Pericardium fibroblast (primary cell): ENCODE data around the gene CACNA2D2. TPM values are rescaled to one million over a fixed set of nuclear protein-coding genes. Genes with fewer than 3 reads are reported as not detected.

Experiments used
- total RNA-seq: library from RNA; depleted of rRNA; stranded (reverse); fragments of >200 nt; gene quantifications from 2 replicates; pipeline ENCODE4 v1.2.3, GENCODE V29; 2015

Gene CACNA2D2
- 0.12 TPM in 1 of 2 replicates, not detected in the other for total RNA-seq

DNA sequence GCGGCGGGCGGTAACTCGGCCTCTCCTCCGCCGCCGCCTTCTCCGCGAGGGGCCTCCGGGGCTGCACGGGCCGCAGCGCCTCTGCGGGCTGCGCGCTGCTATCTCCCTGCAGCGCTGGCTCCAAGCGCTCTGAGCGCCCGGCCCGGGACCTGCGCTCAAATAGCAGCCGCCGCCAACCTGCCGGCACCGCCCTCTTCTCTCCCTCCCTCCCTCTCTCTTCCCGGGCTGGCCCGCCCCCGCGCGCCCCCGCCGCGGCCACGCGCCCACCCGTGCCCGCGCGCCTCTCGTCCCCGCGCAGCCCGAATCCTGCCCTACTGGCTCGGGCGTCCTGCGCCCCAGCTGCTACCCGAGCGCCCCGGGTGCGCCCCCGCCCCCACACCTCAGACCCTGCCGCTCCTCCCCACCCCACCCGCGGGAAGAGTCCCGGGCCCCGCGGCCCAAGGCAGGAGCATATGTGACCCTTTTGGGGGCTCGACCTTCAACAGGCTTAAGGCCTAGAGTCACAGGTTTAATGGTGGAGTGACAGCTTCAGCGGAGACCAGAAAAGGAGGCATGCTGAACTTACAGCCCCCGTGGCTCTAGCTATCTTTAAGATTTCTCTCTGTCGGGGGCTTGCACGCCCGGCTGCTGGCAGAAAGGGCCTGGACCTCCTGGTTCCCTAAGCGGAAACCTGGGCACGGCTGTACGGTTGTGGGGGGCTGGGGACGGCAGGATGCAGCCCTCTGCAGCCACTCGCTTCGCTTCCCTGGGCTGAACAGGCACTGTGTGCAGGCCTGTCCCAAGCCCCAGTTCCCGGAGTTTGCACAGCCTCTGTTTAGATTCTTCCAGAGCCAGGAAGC, at the start of gene CACNA2D2:
CACNA2D2 (minus strand) TSS at position 131 of the 839 bp plus-strand sequence. CDS start 211 bp downstream, outside the sequence.

DNA sequence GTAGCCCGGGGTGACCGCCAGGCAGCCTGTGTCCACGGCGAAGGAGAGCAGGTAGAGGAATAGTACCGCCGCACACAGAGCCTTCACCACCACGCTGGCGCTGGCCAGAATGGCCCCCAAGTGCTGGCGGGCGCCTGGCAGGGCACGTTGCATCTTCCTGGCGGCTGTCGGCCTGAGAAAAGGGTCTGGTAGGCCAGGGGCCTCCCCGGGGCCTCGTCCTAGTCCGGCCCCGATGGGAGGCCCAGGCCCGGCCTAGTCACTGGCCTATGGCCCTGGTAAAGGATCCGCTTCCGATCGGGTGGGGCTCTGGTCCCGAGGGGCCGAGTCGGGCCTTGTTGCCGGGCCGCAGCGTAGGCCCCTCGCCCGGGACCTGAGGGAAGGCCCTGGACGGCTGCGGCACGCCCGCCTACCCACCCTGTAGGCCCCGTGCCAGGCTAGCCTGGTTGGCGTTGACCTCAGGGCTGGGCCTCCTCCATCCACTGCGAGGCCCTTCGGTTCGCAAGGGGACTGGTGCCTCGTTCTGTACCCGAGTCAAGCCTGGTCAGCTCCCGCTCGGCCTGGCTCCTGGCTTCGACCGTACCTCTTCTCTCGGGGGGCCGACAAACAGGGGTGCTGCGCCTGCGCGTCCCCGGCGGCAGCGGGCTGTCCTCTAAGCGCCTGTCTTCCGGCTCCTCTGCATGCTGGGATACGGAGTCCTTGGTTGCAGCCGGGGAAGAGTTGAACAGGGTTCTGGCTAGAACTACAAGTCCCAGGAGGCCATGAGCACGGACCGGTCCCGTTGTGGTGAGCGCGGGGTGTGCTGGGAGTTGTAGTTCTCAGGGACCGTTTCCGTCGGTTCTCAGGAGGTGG, 144.3 kb downstream of the CACNA2D2 start, which contains the start of gene TMEM115:
TMEM115 (minus strand) TSS at position 611 of the 849 bp plus-strand sequence; CDS start at position 153, 458 bp downstream.

DNA sequence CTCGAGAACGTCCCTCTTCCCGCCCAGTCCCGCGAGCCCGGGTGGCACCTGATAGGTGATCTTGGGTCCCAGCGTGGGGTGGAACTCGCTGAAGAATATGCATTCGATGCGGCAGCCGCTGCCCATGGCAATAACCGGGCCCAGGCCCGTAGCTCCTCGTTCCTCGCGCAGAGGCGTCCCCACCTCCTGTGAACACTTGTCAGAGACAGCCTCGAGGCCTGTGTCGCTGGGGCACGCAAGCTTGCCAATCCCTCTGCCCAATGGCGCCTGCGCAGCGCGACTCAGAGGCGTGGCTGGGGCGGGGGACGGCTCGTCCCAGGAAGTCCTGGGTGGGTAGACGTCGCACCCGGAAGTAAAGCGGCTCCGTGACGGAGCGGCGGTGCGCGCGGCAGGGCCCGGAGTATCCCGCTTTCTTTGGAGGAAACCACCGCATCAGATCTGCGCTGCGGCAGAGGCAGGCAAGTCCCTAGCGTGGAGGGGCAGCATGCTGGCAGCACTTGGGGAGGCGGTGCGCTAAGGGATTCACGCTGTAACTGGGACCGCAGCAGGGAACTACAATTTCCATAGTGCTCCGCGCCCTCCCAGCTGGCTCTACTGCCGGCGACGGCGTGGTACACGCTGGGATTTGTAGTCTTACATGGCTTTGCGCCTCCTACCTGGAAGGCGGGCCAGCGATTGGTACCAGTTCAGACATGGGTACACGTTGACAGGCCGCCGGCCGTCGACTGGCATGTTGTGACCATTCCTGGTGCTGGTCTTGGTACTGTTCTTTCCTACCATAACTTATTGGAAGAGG, 152.7 kb downstream of the CACNA2D2 start, which contains the start of the genes CYB561D2 and NPRL2:
CYB561D2 (plus strand) TSS at position 336 of the 796 bp plus-strand sequence. CDS start 572 bp downstream, outside the sequence.
NPRL2 (minus strand) TSS at position 249 of the 796 bp plus-strand sequence; CDS start at position 126, 123 bp downstream.

DNA sequence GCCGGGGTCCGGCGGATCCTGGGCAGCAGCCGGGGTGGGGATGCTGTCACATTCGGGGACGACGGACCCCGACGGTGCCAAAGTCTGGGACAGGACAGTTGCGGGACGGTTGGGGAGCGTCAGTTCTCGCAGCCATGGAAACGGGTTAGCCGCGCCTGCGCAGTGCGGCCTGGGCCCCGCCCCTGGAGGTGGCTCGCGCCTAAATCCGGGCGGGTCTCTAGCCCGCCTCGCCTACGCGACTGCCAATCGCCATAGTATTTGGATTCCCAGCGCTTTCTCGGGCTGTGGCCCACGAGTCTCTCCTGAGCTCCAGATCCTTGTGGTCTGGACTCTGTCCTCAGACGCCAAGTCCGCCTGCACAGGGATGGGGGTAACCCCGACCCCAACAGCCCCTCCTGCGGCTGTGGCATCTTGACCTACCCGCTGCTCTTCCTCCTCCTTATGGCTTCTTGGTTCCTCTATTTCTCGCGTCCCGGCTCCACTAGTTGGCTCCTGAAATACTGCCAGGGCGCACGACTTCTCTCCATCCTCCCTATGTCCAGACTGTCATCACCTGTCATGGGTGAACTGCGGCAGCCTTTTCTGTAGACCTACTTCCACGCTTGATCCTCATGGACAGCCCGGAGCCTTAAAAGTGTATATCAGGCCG, 157.7 kb downstream of the CACNA2D2 start, which contains the start of gene ZMYND10:
ZMYND10 (minus strand) TSS at position 147 of the 649 bp plus-strand sequence. CDS start 153 bp downstream, outside the sequence.

DNA sequence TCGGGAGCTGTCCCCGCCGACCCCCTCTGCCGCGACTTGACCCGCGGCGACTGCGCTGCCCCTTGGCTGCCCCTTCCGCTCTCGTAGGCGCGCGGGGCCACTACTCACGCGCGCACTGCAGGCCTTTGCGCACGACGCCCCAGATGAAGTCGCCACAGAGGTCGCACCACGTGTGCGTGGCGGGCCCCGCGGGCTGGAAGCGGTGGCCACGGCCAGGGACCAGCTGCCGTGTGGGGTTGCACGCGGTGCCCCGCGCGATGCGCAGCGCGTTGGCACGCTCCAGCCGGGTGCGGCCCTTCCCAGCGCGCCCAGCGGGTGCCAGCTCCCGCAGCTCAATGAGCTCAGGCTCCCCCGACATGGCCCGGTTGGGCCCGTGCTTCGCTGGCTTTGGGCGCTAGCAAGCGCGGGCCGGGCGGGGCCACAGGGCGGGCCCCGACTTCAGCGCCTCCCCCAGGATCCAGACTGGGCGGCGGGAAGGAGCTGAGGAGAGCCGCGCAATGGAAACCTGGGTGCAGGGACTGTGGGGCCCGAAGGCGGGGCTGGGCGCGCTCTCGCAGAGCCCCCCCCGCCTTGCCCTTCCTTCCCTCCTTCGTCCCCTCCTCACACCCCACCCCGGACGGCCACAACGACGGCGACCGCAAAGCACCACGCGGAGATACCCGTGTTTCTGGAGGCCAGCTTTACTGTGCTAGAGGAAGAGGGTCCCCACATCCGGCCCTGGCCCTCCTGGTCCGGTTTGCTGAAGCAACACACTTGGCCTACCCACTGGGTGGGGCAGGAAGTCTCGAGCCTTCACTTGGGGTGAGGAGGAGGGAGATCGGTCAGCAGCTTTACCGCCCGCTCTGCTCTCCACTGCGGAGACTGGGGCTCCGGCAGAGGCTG, 162.7 kb downstream of the CACNA2D2 start, which contains the start of gene RASSF1:
RASSF1 (minus strand) TSS at position 389 of the 882 bp plus-strand sequence; CDS start at position 358, 31 bp downstream.

DNA sequence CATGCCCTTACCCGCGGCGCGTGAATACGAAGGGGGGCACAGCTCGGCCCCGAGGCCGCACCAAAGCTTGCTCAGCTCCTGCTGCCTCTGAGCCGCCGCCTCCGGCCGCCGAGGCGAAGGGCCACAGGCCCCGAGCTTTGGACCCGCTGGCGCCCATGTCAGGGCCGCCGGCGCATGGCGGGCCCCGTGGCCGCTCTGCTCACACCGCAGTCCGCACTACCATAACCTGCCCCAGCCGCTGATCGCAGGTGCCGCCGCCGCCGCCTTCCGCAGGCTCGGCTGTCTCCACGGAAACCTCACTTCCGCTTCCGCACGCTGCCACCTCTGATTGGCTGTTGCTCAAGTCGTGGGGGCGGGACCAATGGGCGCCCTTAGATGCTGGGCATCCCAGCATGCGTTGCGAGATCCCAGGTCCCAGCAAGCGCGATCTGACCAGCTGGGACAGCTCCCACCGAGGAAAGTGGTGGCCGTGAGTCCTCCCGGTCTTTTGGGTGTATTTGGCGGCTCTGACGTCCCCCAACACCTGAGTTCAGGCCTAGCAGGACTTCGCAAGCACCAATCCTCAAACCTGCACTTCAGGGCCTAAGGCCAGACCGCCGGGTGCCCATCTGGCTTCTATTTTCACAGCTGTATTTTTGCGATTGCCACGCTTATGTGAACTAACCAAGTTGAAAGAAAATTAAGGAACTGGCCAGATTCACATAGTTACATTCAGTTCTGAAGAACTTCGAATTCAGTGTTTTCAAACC, 175.3 kb downstream of the CACNA2D2 start, which contains the start of gene TUSC2:
TUSC2 (minus strand) TSS at position 281 of the 749 bp plus-strand sequence; CDS start at position 157, 124 bp downstream.

DNA sequence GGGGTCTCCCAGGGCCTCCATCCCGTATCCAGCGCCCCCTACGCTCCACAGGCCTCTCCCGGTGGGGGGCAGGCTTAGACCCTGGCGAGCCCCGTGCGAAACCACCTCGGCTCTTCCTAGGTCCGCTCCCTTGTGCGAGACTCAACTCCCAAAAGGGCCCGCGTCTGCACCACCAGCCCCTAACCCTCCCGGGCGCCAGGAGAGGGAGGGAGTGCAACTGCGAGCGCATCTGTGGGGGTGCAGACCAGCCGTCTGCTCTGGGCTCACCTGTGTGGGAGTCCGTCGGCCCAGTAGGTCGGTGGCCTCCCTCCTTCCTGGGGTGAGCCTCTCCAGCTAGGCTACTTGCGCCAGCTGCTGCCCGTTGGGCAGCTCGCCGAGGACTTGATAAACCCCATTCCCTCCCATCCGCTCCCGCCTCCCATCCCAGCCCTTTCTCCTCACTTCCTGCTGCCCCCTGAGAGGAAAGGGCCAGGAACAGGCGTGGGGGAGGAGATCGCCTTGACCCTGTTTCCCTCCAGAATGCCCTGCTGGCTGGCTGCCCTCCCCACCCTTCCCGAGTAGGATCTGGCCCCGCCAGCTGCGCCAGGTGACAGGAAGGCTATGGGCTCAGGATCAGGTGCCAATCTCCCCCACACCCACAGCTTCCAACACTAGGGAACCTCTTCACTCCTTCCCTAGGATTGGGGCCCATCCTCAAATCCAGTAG, 180.9 kb downstream of the CACNA2D2 start, which contains the start of gene HYAL2:
HYAL2 (minus strand) TSS at position 360 of the 706 bp plus-strand sequence. CDS start 2,256 bp downstream, outside the sequence.

Other genes with a start within 250 kb of the CACNA2D2 start
- gene SEMA3B, start 234.5 kb downstream of the CACNA2D2 start, total RNA-seq = 10.6 and 16.0 TPM in 2 replicates
- not detected in 2 replicates for gene LSMEM2, start 224.5 kb downstream of the CACNA2D2 start, total RNA-seq
- 34.2 and 53.7 TPM in 2 replicates for gene IFRD2, start 211.2 kb downstream of the CACNA2D2 start, total RNA-seq
- 6.0 and 8.1 TPM in 2 replicates for gene HYAL3, start 204.2 kb downstream of the CACNA2D2 start, total RNA-seq
- gene NAA80, start 204.2 kb downstream of the CACNA2D2 start, total RNA-seq = 13.7 and 17.3 TPM in 2 replicates
- gene HYAL1, start 200.1 kb downstream of the CACNA2D2 start, total RNA-seq = 4.0 and 5.5 TPM in 2 replicates
- 59.3 and 80.8 TPM in 2 replicates for gene HYAL2, start 180.9 kb downstream of the CACNA2D2 start, total RNA-seq
- gene TUSC2, start 175.4 kb downstream of the CACNA2D2 start, total RNA-seq = 14.5 and 30.7 TPM in 2 replicates
- 41.5 and 43.5 TPM in 2 replicates for gene RASSF1, start 162.8 kb downstream of the CACNA2D2 start, total RNA-seq
- gene ZMYND10, start 157.9 kb downstream of the CACNA2D2 start, total RNA-seq = 0.34 and 1.1 TPM in 2 replicates
- gene NPRL2, start 152.9 kb downstream of the CACNA2D2 start, total RNA-seq = 12.1 and 13.2 TPM in 2 replicates
- gene CYB561D2, start 152.8 kb downstream of the CACNA2D2 start, total RNA-seq = 20.8 and 35.2 TPM in 2 replicates
- gene TMEM115, start 144.1 kb downstream of the CACNA2D2 start, total RNA-seq = 69.1 and 93.9 TPM in 2 replicates
- gene C3orf18, start 64.1 kb upstream of the CACNA2D2 start, total RNA-seq = 10.0 and 10.8 TPM in 2 replicates
- 7.5 and 14.1 TPM in 2 replicates for gene HEMK1, start 65.9 kb upstream of the CACNA2D2 start, total RNA-seq
- gene CISH, start 108.1 kb upstream of the CACNA2D2 start, total RNA-seq = 3.1 and 5.0 TPM in 2 replicates
- 22.2 and 30.9 TPM in 2 replicates for gene MAPKAPK3, start 113.5 kb upstream of the CACNA2D2 start, total RNA-seq
- under 0.01 and 0.12 TPM in 2 replicates for gene DOCK3, start 171.3 kb upstream of the CACNA2D2 start, total RNA-seq